PC-3 (cell line): ENCODE measurements around the gene ZFC3H1. TPM values are rescaled to one million over a fixed set of nuclear protein-coding genes. Genes with fewer than 3 reads are reported as not detected.

ENCODE experiments used
- ATAC-seq: fragments of 200-7000 bp; cut with Tn5 transposase; 2 replicates; pipeline ENCODE4 v1.9.1; 2020; ENCODE audit warnings: mild to moderate bottlenecking, moderate library complexity
- BruUV-seq: library from RNA; stranded (reverse); fragments of 400-500 nt; replicated peaks from 2 replicates; lab custom pipeline; 2021; lab: Mats Ljungman, UMichigan
- CTCF ChIA-PET: fragments of 300-600 bp; sonication (Branson Sonifier 250); formaldehyde crosslinking; loops from one replicate; lab custom pipeline; 2022; ENCODE audit warnings: antibody characterized with exemption; lab: Charles Lee
- POLR2A ChIA-PET: fragments of 300-600 bp; sonication (Branson Sonifier 250); formaldehyde crosslinking; loops from one replicate; lab custom pipeline; 2022; ENCODE audit warnings: antibody characterized with exemption; ENCODE audit not compliant: unreplicated experiment; lab: Charles Lee
- DNase-seq: peaks from one replicate; pipeline ENCODE4 v3.0.0-alpha.2; 2015
- H2AFZ ChIP-seq: fragments of 300-600 bp; sonication (generic); 2 replicates; pipeline ENCODE4 v1.6.0; 2016; ENCODE audit warnings: antibody characterized with exemption, low read length
- H3F3A ChIP-seq: fragments of 300-600 bp; sonication (generic); one replicate; pipeline ENCODE4 v1.6.0; 2017; ENCODE audit warnings: antibody characterized with exemption, low read length, control low read depth, mild to moderate bottlenecking; ENCODE audit not compliant: unreplicated experiment
- H3K27ac ChIP-seq: fragments of 300-600 bp; sonication (generic); 2 replicates; pipeline ENCODE4 v1.5.1; 2016; ENCODE audit warnings: mild to moderate bottlenecking, low read length
- H3K27me3 ChIP-seq: fragments of 300-600 bp; sonication (generic); 2 replicates; pipeline ENCODE4 v1.6.1; 2016; ENCODE audit warnings: low read length, mixed read lengths
- H3K36me3 ChIP-seq: fragments of 300-600 bp; sonication (generic); 2 replicates; pipeline ENCODE4 v1.6.1; 2016; ENCODE audit warnings: low read depth, mixed run types, low read length, mixed read lengths
- H3K4me1 ChIP-seq: fragments of 300-600 bp; sonication (generic); 2 replicates; pipeline ENCODE4 v1.5.1; 2016; ENCODE audit warnings: low read length; ENCODE audit not compliant: insufficient read depth
- H3K4me2 ChIP-seq: fragments of 300-600 bp; sonication (generic); 2 replicates; pipeline ENCODE4 v1.6.0; 2016; ENCODE audit warnings: low read length
- H3K4me3 ChIP-seq: fragments of 300-600 bp; sonication (generic); 2 replicates; pipeline ENCODE4 v1.5.1; 2016; ENCODE audit warnings: mild to moderate bottlenecking, low read length, mixed read lengths
- H3K79me2 ChIP-seq: fragments of 300-600 bp; sonication (generic); 2 replicates; pipeline ENCODE4 v1.6.1; 2017; ENCODE audit warnings: low read length, mixed read lengths
- H3K9ac ChIP-seq: fragments of 300-600 bp; sonication (generic); 2 replicates; pipeline ENCODE4 v1.6.0; 2016; ENCODE audit warnings: mild to moderate bottlenecking, low read length
- H3K9me2 ChIP-seq: fragments of 300-600 bp; sonication (generic); replicated peaks from 2 replicates; pipeline ENCODE4 v1.6.1; 2016; ENCODE audit warnings: mixed run types, low read length, mixed read lengths
- H3K9me3 ChIP-seq: fragments of 300-600 bp; sonication (generic); 2 replicates; pipeline ENCODE4 v1.6.1; 2016; ENCODE audit warnings: low read length, mixed read lengths
- H4K20me1 ChIP-seq: fragments of 300-600 bp; sonication (generic); 2 replicates; pipeline ENCODE4 v1.6.1; 2016; ENCODE audit warnings: low read length, mixed read lengths
- CTCF ChIP-seq: fragments of 300-600 bp; sonication (generic); conservative IDR thresholded peaks from 2 replicates; pipeline ENCODE4 v1.5.1; 2017; ENCODE audit warnings: antibody characterized with exemption, low read depth, mild to moderate bottlenecking, low read length
- EZH2 ChIP-seq: fragments of 300-600 bp; sonication (generic); IDR thresholded peaks from one replicate; pipeline ENCODE4 v1.6.1; 2017; ENCODE audit warnings: antibody characterized with exemption, mild to moderate bottlenecking, low read length; ENCODE audit not compliant: unreplicated experiment
- EZH2phosphoT487 ChIP-seq: fragments of 300-600 bp; sonication (generic); IDR thresholded peaks from 2 replicates; pipeline ENCODE4 v1.6.1; 2018; ENCODE audit warnings: mild to moderate bottlenecking, antibody characterized with exemption, low read length, borderline replicate concordance
- intact Hi-C: fragments of 100-400 bp; cut with micrococcal nuclease; formaldehyde crosslinking; loops from 2 replicates; pipeline ENCODE4 v1.9.0; 2023
- total RNA-seq: library from RNA; depleted of rRNA; stranded (reverse); fragments of >200 nt; gene quantifications from 2 replicates; pipeline ENCODE4 v1.2.3, GENCODE V29; 2014

Gene ZFC3H1
- total RNA-seq, 1 experiment from 2014 or later = 13.7 TPM

DNA sequence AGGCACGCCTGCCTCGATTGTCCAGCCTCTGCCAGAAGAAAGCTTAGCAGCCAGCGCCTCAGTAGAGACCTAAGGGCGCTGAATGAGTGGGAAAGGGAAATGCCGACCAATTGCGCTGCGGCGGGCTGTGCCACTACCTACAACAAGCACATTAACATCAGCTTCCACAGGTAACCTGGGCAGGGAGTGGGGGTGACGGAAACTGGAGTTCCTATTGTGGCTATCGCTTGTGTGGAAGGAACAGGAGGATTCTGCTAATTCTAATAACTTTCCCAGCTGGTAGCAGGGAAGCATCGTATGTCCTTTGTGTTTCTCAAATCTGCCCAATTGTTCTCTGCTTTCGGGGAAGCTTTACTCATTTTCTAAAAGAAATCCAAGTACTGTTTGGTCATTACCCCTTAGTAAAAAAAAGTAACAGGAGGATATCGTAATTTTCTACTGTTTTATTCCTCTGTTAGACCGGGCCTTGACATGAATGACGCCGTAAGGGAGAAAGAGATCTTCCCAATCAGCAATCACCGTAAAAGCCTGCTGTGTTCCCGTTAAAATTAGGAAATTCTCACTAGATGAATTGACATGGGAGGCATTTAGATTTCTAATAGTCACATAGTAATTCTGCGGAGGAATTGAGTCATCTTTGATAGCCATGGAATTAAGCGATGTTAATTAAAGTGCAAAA lies 902 bp upstream of the ZFC3H1 start:
- Histone ChIP-seq H3K4me3 (peak overlapping the region; percentile 95), H3K79me2 (peaks cover 62% of the 10 kb centered on the region), H3K9me3 (no peaks in the 10 kb centered on the region), H3K4me1 (peaks cover 18% of the 10 kb centered on the region), H3K4me2 (peak overlapping the region; percentile 97), H4K20me1 (peaks cover 18% of the 10 kb centered on the region), H3K9me2 (no peaks in the 10 kb centered on the region), H3K36me3 (peaks cover 12% of the 10 kb centered on the region; the same call in 1 of the 2 replicates), H3F3A (no peaks in the 10 kb centered on the region), H3K27ac (peak overlapping the region; percentile 87), H2AFZ (peak overlapping the region; percentile 94), H3K27me3 (no peaks in the 10 kb centered on the region), H3K9ac (peak overlapping the region; percentile 95)
- intact Hi-C loops = loop anchor here (1.0 kb wide), 1 partner anchor 83 kb away; no protein-coding TSS in a partner anchor
- POLR2A ChIA-PET = interaction anchor here (0.6 to 0.8 kb wide), 4 partner anchors 10 to 45 kb away, joined by 3 to 8 read pairs (median 4); no protein-coding TSS in a partner anchor
- TF ChIP-seq EZH2phosphoT487 = no peak
- TF ChIP-seq EZH2 = no peak
- TF ChIP-seq CTCF = no peak
- peak; percentile 18 for ATAC-seq
- TSS peak; percentile 71 for BruUV-seq
- CTCF ChIA-PET = interaction anchor here (0.6 to 1.5 kb wide), 2 partner anchors 28 to 82 kb away, joined by 3 to 6 read pairs; no protein-coding TSS in a partner anchor
- no peak for DNase-seq

- H4K20me1 ChIP-seq = peaks cover 18% of the 10 kb centered on the region
- H3K36me3 ChIP-seq = peaks cover 25% of the 10 kb centered on the region
- H3K4me2 ChIP-seq = peak overlapping the region; percentile 97
- intact Hi-C loops = loop anchor here (2.0 kb wide), 2 partner anchors 24 to 92 kb away; partner anchors contain the start of genes RAB21 and TMEM19
- H3F3A ChIP-seq = no peaks in the 10 kb centered on the region
- peak overlapping the region; percentile 70 for H2AFZ ChIP-seq
- H3K9me3 ChIP-seq = no peaks in the 10 kb centered on the region
- ChIA-PET CTCF (interaction anchor here (0.5 to 1.5 kb wide), 4 partner anchors 21 to 84 kb away, joined by 4 to 6 read pairs (median 4); partner anchors contain the start of gene TMEM19), POLR2A (interaction anchor here (0.5 kb wide), 1 partner anchor 94 kb away, joined by 10 read pairs; no protein-coding TSS in a partner anchor)
- TSS peak; percentile 80 for BruUV-seq
- no peaks in the 10 kb centered on the region for H3K27me3 ChIP-seq
- peaks cover 75% of the 10 kb centered on the region for H3K79me2 ChIP-seq
- DNase-seq (peak; percentile 57), ATAC-seq (peak; percentile 13)
- no peak for TF ChIP-seq EZH2phosphoT487
- peaks cover 18% of the 10 kb centered on the region for H3K4me1 ChIP-seq
- no peaks in the 10 kb centered on the region for H3K9me2 ChIP-seq
- H3K4me3 ChIP-seq = peak overlapping the region; percentile 95
- H3K27ac ChIP-seq = peak overlapping the region; percentile 87
- H3K9ac ChIP-seq = peak overlapping the region; percentile 95
Measured at GRCh38 chr12:71662849-71663560, 643 bp downstream of the ZFC3H1 start.

DNA sequence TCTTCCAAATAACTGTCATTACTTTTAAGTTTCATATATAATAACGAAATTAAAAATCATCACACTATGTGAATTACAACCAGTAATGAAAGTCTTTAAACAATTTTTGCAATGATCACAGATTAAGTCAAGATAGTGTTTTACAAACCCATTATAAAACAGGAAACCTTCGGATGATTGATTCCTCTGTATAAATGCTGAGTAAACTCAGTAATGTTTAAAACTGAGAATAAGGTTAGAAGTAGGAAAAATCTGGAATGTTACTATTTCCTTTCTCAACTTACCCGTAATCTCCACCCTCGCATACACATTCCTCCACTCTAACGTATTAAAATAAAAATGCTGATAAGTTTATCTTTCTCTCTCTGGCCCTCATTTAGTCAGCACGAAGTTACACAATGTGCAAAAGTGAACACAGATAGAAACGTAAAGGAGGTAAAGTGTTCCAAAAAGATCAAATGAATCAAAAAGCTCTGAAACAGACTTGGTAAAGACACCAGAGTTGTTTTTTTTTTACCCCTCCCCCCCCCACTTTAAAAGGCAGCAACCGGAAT lies 1.6 kb downstream of the ZFC3H1 start:
- Histone ChIP-seq H3K9ac (peak overlapping the region; percentile 95), H3F3A (no peaks in the 10 kb centered on the region), H3K36me3 (peaks cover 26% of the 10 kb centered on the region), H3K27ac (no peak overlapping the region), H4K20me1 (peaks cover 18% of the 10 kb centered on the region), H3K4me3 (peak overlapping the region; percentile 95), H3K9me3 (no peaks in the 10 kb centered on the region), H2AFZ (no peak overlapping the region), H3K4me1 (peaks cover 18% of the 10 kb centered on the region), H3K9me2 (no peaks in the 10 kb centered on the region), H3K4me2 (peak overlapping the region; percentile 97), H3K27me3 (no peaks in the 10 kb centered on the region), H3K79me2 (peaks cover 81% of the 10 kb centered on the region)
- ATAC-seq = no peak
- POLR2A ChIA-PET = no interaction called here
- CTCF ChIA-PET = interaction anchor here (0.6 to 1.4 kb wide), 2 partner anchors 22 to 24 kb away, joined by 4 to 5 read pairs; partner anchors contain the start of gene TMEM19
- intact Hi-C loops = loop anchor here (2.0 kb wide), 2 partner anchors 25 to 93 kb away; partner anchors contain the start of genes RAB21 and TMEM19
- TF ChIP-seq EZH2 = no peak
- TF ChIP-seq EZH2phosphoT487 = no peak
- TF ChIP-seq CTCF = no peak
- no TSS peak for BruUV-seq
- DNase-seq = no peak
